B cell (primary cell): ENCODE data around the gene CTSH. TPM values are rescaled to one million over a fixed set of nuclear protein-coding genes. Genes with fewer than 3 reads are reported as not detected.

Experiments used
- ATAC-seq: fragments of 200-7000 bp; cut with Tn5 transposase; one replicate; pipeline ENCODE4 v1.10.0; 2021; ENCODE audit warnings: low read depth, mild to moderate bottlenecking, moderate number of reproducible peaks, moderate library complexity
- CTCF ChIA-PET: fragments of 350-600 bp; sonication (Branson Sonifier 250); formaldehyde crosslinking; loops from one replicate; lab custom pipeline; 2021; ENCODE audit warnings: antibody characterized with exemption, inconsistent platforms; lab: Charles Lee
- POLR2A ChIA-PET: fragments of 350-600 bp; sonication (Branson Sonifier 250); formaldehyde crosslinking; loops from one replicate; lab custom pipeline; 2021; ENCODE audit warnings: antibody characterized with exemption; lab: Charles Lee
- DNase-seq: peaks from one replicate; pipeline ENCODE4 v3.0.0; 2013
- H2AFZ ChIP-seq: 2 replicates; pipeline ENCODE4 v1.6.1; 2012; ENCODE audit warnings: mild to moderate bottlenecking, low read depth, low read length; ENCODE audit not compliant: insufficient read depth, poor library complexity, severe bottlenecking
- H3K27ac ChIP-seq, 2 donors: 1 replicate in 1 of 2; 2 replicates in 1 of 2; pipeline ENCODE4 v1.5.1; 2012 to 2013; ENCODE audit warnings: low read length in 2 of 2, mild to moderate bottlenecking in 2 of 2, moderate library complexity in 1 of 2
- H3K27me3 ChIP-seq, 4 experiments: fragments of 200-600 bp in 1 of 4; sonication (generic) in 1 of 4; replicated peaks in 1 of 4; 1 replicate in 2 of 4; 2 replicates in 2 of 4; pipeline versions ENCODE4 v1.6.1 to v1.7.0; 2013 to 2016; ENCODE audit warnings: low read length in 3 of 4, mild to moderate bottlenecking in 2 of 4, mixed read lengths in 1 of 4, moderate library complexity in 1 of 4; ENCODE audit not compliant: insufficient read depth in 4 of 4, control insufficient read depth in 3 of 4; ENCODE audit errors: control extremely low read depth in 1 of 4
- H3K36me3 ChIP-seq, 2 experiments: replicated peaks in 1 of 2; 1 replicate in 1 of 2; 2 replicates in 1 of 2; pipeline versions ENCODE4 v1.6.1 to v1.7.1; 2013; ENCODE audit warnings: low read length in 1 of 2; ENCODE audit not compliant: insufficient read depth in 2 of 2, control insufficient read depth in 1 of 2; ENCODE audit errors: control extremely low read depth in 1 of 2, extremely low read depth in 1 of 2
- H3K4me1 ChIP-seq, 2 donors: fragments of 200-600 bp in 1 of 2; sonication (generic) in 1 of 2; 1 replicate in 1 of 2; 2 replicates in 1 of 2; pipeline versions ENCODE4 v1.5.1 to v1.6.1; 2013 to 2017; ENCODE audit warnings: low read length in 2 of 2; ENCODE audit not compliant: control insufficient read depth in 2 of 2, insufficient read depth in 2 of 2
- H3K4me2 ChIP-seq: replicated peaks from 2 replicates; pipeline ENCODE3; 2012; ENCODE audit warnings: mild to moderate bottlenecking, low read depth, low read length; ENCODE audit not compliant: poor library complexity, severe bottlenecking
- H3K4me3 ChIP-seq, 5 experiments: fragments of 200-600 bp in 1 of 5; sonication (generic) in 1 of 5; 1 replicate in 3 of 5; 2 replicates in 2 of 5; pipeline versions ENCODE4 v1.5.1 to v1.7.0; 2011 to 2016; ENCODE audit warnings: low read length in 4 of 5, mild to moderate bottlenecking in 4 of 5, low read depth in 2 of 5, control low read depth in 1 of 5, moderate library complexity in 1 of 5; ENCODE audit not compliant: insufficient read depth in 1 of 5; ENCODE audit errors: control extremely low read depth in 1 of 5, extremely low read depth in 1 of 5
- H3K79me2 ChIP-seq: fragments of 200-600 bp; sonication (generic); one replicate; pipeline ENCODE4 v1.6.0; 2016; ENCODE audit warnings: low read length; ENCODE audit not compliant: control insufficient read depth, insufficient read depth
- H3K9ac ChIP-seq: fragments of 200-600 bp; sonication (generic); 2 replicates; pipeline ENCODE4 v1.6.1; 2017; ENCODE audit warnings: mild to moderate bottlenecking, low read length, moderate library complexity
- H3K9me3 ChIP-seq, 3 donors: one replicate each; pipeline versions ENCODE4 v1.6.1 to v1.7.1; 2013; ENCODE audit warnings: low read length in 2 of 3; ENCODE audit not compliant: control insufficient read depth in 2 of 3, insufficient read depth in 1 of 3; ENCODE audit errors: control extremely low read depth in 1 of 3
- H4K20me1 ChIP-seq: 2 replicates; pipeline ENCODE4 v1.6.0; 2012; ENCODE audit warnings: mild to moderate bottlenecking, low read length; ENCODE audit not compliant: insufficient read depth, control insufficient read depth, poor library complexity, severe bottlenecking
- H3K27ac Mint-ChIP-seq: one replicate; pipeline ENCODE4 v1.8.0; 2021; ENCODE audit warnings: mixed read lengths
- H3K27me3 Mint-ChIP-seq: one replicate; pipeline ENCODE4 v1.8.0; 2021; ENCODE audit warnings: mixed read lengths
- H3K4me1 Mint-ChIP-seq: one replicate; pipeline ENCODE4 v1.8.0; 2021; ENCODE audit warnings: mixed read lengths
- H3K4me3 Mint-ChIP-seq: one replicate; pipeline ENCODE4 v1.8.0; 2021; ENCODE audit warnings: mixed read lengths
- H3K9me3 Mint-ChIP-seq: one replicate; pipeline ENCODE4 v1.8.0; 2022; ENCODE audit warnings: mixed read lengths; ENCODE audit not compliant: insufficient read depth
- CTCF ChIP-seq: fragments of 200-600 bp; IDR thresholded peaks from one replicate; pipeline ENCODE4 v1.8.0; 2022; ENCODE audit warnings: antibody characterized with exemption, mild to moderate bottlenecking
- EZH2 ChIP-seq: IDR thresholded peaks from 2 replicates; pipeline ENCODE4 v1.6.1; 2012; ENCODE audit warnings: borderline replicate concordance, low read depth, mild to moderate bottlenecking, moderate library complexity, low read length; ENCODE audit not compliant: insufficient read depth, poor library complexity, severe bottlenecking
- WGBS: methylation state at CpG from one replicate; pipeline ENCODE4 v1.1.5; 2013; ENCODE audit warnings: missing lambda C conversion rate; ENCODE audit not compliant: insufficient coverage; 5-methylcytosine and 5-hydroxymethylcytosine counted together
- intact Hi-C: fragments of 100-400 bp; cut with micrococcal nuclease; formaldehyde crosslinking; loops from one replicate; pipeline ENCODE4 v1.10.0; 2022
- polyA plus RNA-seq: library from polyadenylated mRNA; depleted of rRNA; stranded (reverse); fragments of >200 nt; gene quantifications from 2 replicates; pipeline ENCODE4 v1.2.3, GENCODE V29; 2012
- total RNA-seq, 2 donors: library from RNA; stranded (reverse); fragments of 120-200 nt in 1 of 2; gene quantifications; 1 replicate in 1 of 2; 2 replicates in 1 of 2; pipeline versions ENCODE4 v1.2.3 to v1.2.4, GENCODE V29; 2013 to 2022

CTSH gene
- total and polyA plus RNA-seq, 2 donors (not counting 1 experiment from before 2014, with no cell fraction given) = 399 to 441 TPM

- no peak overlapping the region for H3K27ac ChIP-seq
- no peak overlapping the region for H3K4me2 ChIP-seq
- peaks cover 5 to 10% of the 10 kb centered on the region in 2 donors for H3K4me1 ChIP-seq
- H3K27ac Mint-ChIP-seq = no peak overlapping the region
- no peaks in the 10 kb centered on the region for H3K79me2 ChIP-seq
- H3K4me3 Mint-ChIP-seq = no peak overlapping the region
- no peaks in the 10 kb centered on the region for H4K20me1 ChIP-seq
- DNase-seq (no peak), ATAC-seq (no peak)
- no peaks in the 10 kb centered on the region for H3K9me3 ChIP-seq
- ChIA-PET CTCF (interaction anchor here (1.2 kb wide), 1 partner anchor 39 kb away, joined by 3 read pairs; no protein-coding TSS in a partner anchor), POLR2A (interaction anchor here (0.7 kb wide), 1 partner anchor 44 kb away, joined by 5 read pairs; no protein-coding TSS in a partner anchor)
- H3K36me3 ChIP-seq = no peaks in the 10 kb centered on the region
- intact Hi-C loops = no loop called here
- peaks cover 10% of the 10 kb centered on the region for H3K4me1 Mint-ChIP-seq
- no peaks in the 10 kb centered on the region for H3K9me3 Mint-ChIP-seq
- peaks cover 0 to 3% (median 0%) of the 10 kb centered on the region in 4 experiments for H3K27me3 ChIP-seq
- peaks cover 2% of the 10 kb centered on the region for H3K27me3 Mint-ChIP-seq
- H3K9ac ChIP-seq = no peak overlapping the region
- no CpG with 5 or more reads among the region's 6 CpGs for WGBS
- no peak overlapping the region for H3K4me3 ChIP-seq
- TF ChIP-seq CTCF (no peak), EZH2 (no peak)
- H2AFZ ChIP-seq = no peak overlapping the region
Measured at GRCh38 chr15:78985859-78986475, 41.1 kb upstream of the CTSH start.

- Histone ChIP-seq H3K4me1 (peaks cover 15 to 25% of the 10 kb centered on the region in 2 donors), H4K20me1 (no peaks in the 10 kb centered on the region), H3K9me3 (no peaks in the 10 kb centered on the region), H2AFZ (no peak overlapping the region), H3K4me3 (no peak overlapping the region), H3K79me2 (no peaks in the 10 kb centered on the region), H3K36me3 (no peaks in the 10 kb centered on the region), H3K27me3 (peaks cover 0 to 3% (median 0%) of the 10 kb centered on the region in 4 experiments), H3K27ac (no peak overlapping the region), H3K9ac (no peak overlapping the region), H3K4me2 (no peak overlapping the region)
- ATAC-seq (no peak), DNase-seq (no peak)
- POLR2A ChIA-PET = no interaction called here
- H3K4me1 Mint-ChIP-seq = peaks cover 24% of the 10 kb centered on the region
- intact Hi-C loops = no loop called here
- 100% methylated on average over 1 of the region's 1 CpG for WGBS
- H3K4me3 Mint-ChIP-seq = no peak overlapping the region
- CTCF ChIA-PET = no interaction called here
- H3K27me3 Mint-ChIP-seq = peaks cover 2% of the 10 kb centered on the region
- no peak overlapping the region for H3K27ac Mint-ChIP-seq
- TF ChIP-seq EZH2 (no peak), CTCF (no peak)
- no peaks in the 10 kb centered on the region for H3K9me3 Mint-ChIP-seq
Measured at GRCh38 chr15:78984041-78984440, 39.2 kb upstream of the CTSH start.
